Tibial nerve (tissue), 3 donors: ENCODE results near the gene ABR.

Experiments
- POLR2A ChIP-seq, 2 donors: fragments of 450-650 bp; IDR thresholded peaks; one replicate each; pipeline ENCODE4 v1.6.1; 2017; ENCODE audit warnings: antibody characterized with exemption in 2 of 2, mild to moderate bottlenecking in 2 of 2, moderate library complexity in 2 of 2
- TF ChIP-seq, protein P1 (sequence below), 5 experiments: fragments of 200-600 bp in 3 of 5; fragments of 450-650 bp in 2 of 5; sonication (generic) in 3 of 5; IDR thresholded peaks; one replicate each; pipeline ENCODE4 v1.5.1; 2016 to 2019; ENCODE audit warnings: antibody characterized with exemption in 5 of 5, mild to moderate bottlenecking in 3 of 5, moderate library complexity in 2 of 5

DNA sequence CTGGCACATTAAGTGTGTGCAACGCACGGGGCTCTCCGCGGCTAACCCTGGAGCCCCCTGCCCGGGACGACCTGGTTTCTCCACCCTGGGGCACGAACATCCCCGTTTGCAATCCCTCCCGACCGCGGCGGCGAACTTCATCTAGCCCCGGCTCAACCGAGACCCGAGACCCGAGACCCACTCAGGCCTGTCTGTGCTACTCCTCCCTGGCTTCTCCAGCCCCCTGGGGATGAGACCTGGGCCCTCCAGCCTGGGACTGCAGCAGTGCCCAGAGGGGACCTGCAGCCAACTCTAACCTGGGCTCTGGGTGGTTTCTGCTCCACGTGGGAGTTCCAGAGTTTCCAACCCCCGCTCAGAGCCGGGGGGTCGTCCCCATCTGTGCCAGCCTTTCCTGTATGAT, 109.4 kb downstream of the ABR start:
- TF ChIP-seq, protein P1, sequence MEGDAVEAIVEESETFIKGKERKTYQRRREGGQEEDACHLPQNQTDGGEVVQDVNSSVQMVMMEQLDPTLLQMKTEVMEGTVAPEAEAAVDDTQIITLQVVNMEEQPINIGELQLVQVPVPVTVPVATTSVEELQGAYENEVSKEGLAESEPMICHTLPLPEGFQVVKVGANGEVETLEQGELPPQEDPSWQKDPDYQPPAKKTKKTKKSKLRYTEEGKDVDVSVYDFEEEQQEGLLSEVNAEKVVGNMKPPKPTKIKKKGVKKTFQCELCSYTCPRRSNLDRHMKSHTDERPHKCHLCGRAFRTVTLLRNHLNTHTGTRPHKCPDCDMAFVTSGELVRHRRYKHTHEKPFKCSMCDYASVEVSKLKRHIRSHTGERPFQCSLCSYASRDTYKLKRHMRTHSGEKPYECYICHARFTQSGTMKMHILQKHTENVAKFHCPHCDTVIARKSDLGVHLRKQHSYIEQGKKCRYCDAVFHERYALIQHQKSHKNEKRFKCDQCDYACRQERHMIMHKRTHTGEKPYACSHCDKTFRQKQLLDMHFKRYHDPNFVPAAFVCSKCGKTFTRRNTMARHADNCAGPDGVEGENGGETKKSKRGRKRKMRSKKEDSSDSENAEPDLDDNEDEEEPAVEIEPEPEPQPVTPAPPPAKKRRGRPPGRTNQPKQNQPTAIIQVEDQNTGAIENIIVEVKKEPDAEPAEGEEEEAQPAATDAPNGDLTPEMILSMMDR (IDR thresholded peaks at IDR 0.05): no peak
- TF ChIP-seq POLR2A (IDR thresholded peaks at IDR 0.05): no peak
